OCI-LY7 (cell line): ENCODE data around the gene ST3GAL3.

ENCODE experiments used
- EZH2phosphoT487 ChIP-seq: fragments of 200-600 bp; sonication (generic); IDR thresholded peaks from 2 replicates; pipeline ENCODE4 v1.6.1; 2018; ENCODE audit warnings: low read depth, borderline replicate concordance, mild to moderate bottlenecking, mixed run types, antibody characterized with exemption, low read length, moderate library complexity, mixed read lengths
- TF ChIP-seq, protein P1 (sequence below): fragments of 200-600 bp; sonication (generic); conservative IDR thresholded peaks from 2 replicates; pipeline ENCODE4 v1.5.1; 2014; ENCODE audit warnings: mild to moderate bottlenecking, antibody characterized with exemption, low read length, moderate library complexity, mixed read lengths

DNA sequence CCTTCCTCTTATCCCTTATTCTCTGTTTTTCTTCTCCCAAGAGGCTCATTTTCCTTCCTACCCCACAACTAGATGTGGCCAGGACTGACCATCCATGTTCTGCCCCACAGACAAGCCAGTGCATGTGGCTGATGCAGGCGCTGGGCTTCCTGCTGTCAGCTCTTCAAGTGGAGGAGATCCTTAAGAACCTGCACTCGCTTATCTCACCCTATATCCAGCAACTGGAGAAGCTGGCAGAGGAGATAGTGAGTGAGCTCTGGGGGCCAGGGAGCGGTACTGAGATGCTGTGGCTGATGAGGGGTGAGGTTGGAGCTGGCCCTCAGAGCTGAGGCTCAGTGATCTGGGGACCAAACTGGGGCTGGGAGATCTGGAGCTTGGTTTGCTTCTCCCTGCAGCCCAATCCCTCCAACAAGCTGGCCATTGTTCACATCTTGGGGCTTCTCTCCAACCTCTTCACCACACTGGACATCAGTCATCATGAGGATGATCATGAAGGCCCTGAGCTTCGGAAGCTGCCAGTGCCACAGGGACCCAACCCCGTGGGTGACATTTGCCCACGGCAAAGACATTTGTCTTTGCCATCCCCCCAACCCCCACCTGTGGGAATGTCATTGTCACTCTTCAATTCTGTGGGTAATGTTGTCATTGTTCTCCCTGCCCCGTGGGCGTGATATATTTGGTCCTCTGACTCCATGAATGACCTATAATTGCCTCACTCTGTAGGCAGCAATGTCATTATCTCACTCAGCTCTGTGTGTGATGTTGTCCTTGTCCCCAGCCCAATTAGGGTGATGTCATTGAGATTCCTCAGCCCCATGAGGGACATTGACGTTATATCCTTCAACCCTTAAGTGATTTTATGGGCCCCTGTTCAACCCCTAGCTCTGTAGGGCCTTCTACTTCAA, 251.3 kb downstream of the ST3GAL3 start:
- no peak for TF ChIP-seq EZH2phosphoT487
- TF ChIP-seq, protein P1, sequence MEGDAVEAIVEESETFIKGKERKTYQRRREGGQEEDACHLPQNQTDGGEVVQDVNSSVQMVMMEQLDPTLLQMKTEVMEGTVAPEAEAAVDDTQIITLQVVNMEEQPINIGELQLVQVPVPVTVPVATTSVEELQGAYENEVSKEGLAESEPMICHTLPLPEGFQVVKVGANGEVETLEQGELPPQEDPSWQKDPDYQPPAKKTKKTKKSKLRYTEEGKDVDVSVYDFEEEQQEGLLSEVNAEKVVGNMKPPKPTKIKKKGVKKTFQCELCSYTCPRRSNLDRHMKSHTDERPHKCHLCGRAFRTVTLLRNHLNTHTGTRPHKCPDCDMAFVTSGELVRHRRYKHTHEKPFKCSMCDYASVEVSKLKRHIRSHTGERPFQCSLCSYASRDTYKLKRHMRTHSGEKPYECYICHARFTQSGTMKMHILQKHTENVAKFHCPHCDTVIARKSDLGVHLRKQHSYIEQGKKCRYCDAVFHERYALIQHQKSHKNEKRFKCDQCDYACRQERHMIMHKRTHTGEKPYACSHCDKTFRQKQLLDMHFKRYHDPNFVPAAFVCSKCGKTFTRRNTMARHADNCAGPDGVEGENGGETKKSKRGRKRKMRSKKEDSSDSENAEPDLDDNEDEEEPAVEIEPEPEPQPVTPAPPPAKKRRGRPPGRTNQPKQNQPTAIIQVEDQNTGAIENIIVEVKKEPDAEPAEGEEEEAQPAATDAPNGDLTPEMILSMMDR: no peak
